HCT116 (cell line): Measurements from ENCODE around the gene NFAT5. TPM values are rescaled to one million over a fixed set of nuclear protein-coding genes. Genes with fewer than 3 reads are reported as not detected.

ENCODE experiments used
- ATAC-seq: fragments of 200-7000 bp; cut with Tn5 transposase; 2 replicates; pipeline ENCODE4 v1.9.1; 2020; ENCODE audit warnings: mild to moderate bottlenecking, moderate library complexity
- BruUV-seq: library from RNA; stranded (reverse); fragments of 400-500 nt; replicated peaks from 2 replicates; lab custom pipeline; 2021; lab: Mats Ljungman, UMichigan
- CTCF ChIA-PET: fragments of 300-600 bp; sonication (Branson Sonifier 250); formaldehyde crosslinking; loops from one replicate; lab custom pipeline; 2021; ENCODE audit warnings: antibody characterized with exemption; lab: Charles Lee
- POLR2A ChIA-PET: fragments of 300-600, 350-600 bp; sonication (Branson Sonifier 250); formaldehyde crosslinking; loops from one replicate; lab custom pipeline; 2021; ENCODE audit warnings: antibody characterized with exemption; lab: Charles Lee
- RAD21 ChIA-PET, 2 experiments: fragments of 300-600 bp; sonication (Branson Sonifier 250); formaldehyde crosslinking; loops; one replicate each; lab custom pipeline; 2023; ENCODE audit warnings: low total read pairs in 2 of 2; ENCODE audit not compliant: uncharacterized antibody in 2 of 2, unreplicated experiment in 2 of 2, low non-redundant PET in 1 of 2; lab: Charles Lee
- DNase-seq: peaks from one replicate; pipeline ENCODE4 v3.0.0-alpha.2; 2010; ENCODE audit warnings: low read depth, low spot score
- H2AFZ ChIP-seq: fragments of 200-600 bp; shearing (Covaris generic), sonication (generic); 2 replicates; pipeline ENCODE4 v1.6.1; 2017; ENCODE audit warnings: low read depth, mixed run types, mixed read lengths, antibody characterized with exemption, low read length; ENCODE audit not compliant: poor library complexity, severe bottlenecking
- H3K27ac ChIP-seq: 2 replicates; pipeline ENCODE4 v1.5.1; 2012; ENCODE audit warnings: low read depth, low read length
- H3K27me3 ChIP-seq: fragments of 200-600 bp; sonication (generic); 2 replicates; pipeline ENCODE4 v1.6.1; 2016; ENCODE audit warnings: mixed run types, low read length, mixed read lengths; ENCODE audit not compliant: insufficient read depth
- H3K36me3 ChIP-seq, 2 experiments: fragments of 200-500 bp in 1 of 2; fragments of 200-600 bp in 1 of 2; sonication (Bioruptor generic) in 1 of 2; sonication (generic) in 1 of 2; 2 replicates each; pipeline versions ENCODE4 v1.5.1 to v1.6.1; 2014 to 2016; ENCODE audit warnings: low read length in 2 of 2, inconsistent platforms in 1 of 2, mixed read lengths in 1 of 2, mixed run types in 1 of 2; ENCODE audit not compliant: insufficient read depth in 2 of 2, control insufficient read depth in 1 of 2
- H3K4me1 ChIP-seq, 2 experiments: fragments of 200-600 bp in 1 of 2; sonication (generic) in 1 of 2; 2 replicates each; pipeline versions ENCODE4 v1.5.1 to v1.6.1; 2012 to 2017; ENCODE audit warnings: low read length in 2 of 2, inconsistent platforms in 1 of 2, mild to moderate bottlenecking in 1 of 2, mixed read lengths in 1 of 2, mixed run types in 1 of 2, moderate library complexity in 1 of 2; ENCODE audit not compliant: insufficient read depth in 2 of 2, control insufficient read depth in 1 of 2
- H3K4me2 ChIP-seq: fragments of 200-600 bp; sonication (generic); 2 replicates; pipeline ENCODE4 v1.6.1; 2017; ENCODE audit warnings: mixed run types, low read length, mixed read lengths
- H3K4me3 ChIP-seq, 2 experiments: fragments of 200-600 bp in 1 of 2; sonication (generic) in 1 of 2; replicated peaks in 1 of 2; 2 replicates each; pipeline ENCODE4 v1.5.1; 2011 to 2016; ENCODE audit warnings: low read length in 2 of 2, control low read depth in 1 of 2, low read depth in 1 of 2, mild to moderate bottlenecking in 1 of 2, mixed read lengths in 1 of 2, mixed run types in 1 of 2
- H3K79me2 ChIP-seq: fragments of 200-600 bp; sonication (generic); 2 replicates; pipeline ENCODE4 v1.6.1; 2017; ENCODE audit warnings: mild to moderate bottlenecking, mixed run types, low read length, moderate library complexity, mixed read lengths; ENCODE audit not compliant: insufficient read depth
- H3K9ac ChIP-seq: fragments of 200-600 bp; sonication (generic); 2 replicates; pipeline ENCODE4 v1.6.1; 2016; ENCODE audit warnings: low read length, mixed read lengths
- H3K9me2 ChIP-seq: fragments of 200-600 bp; sonication (generic), shearing (Covaris generic); 2 replicates; pipeline ENCODE4 v1.6.1; 2017; ENCODE audit warnings: mixed run types, mild to moderate bottlenecking, moderate library complexity; ENCODE audit not compliant: insufficient read depth
- H3K9me3 ChIP-seq, 2 experiments: fragments of 200-500 bp in 1 of 2; fragments of 200-600 bp in 1 of 2; sonication (Bioruptor generic) in 1 of 2; sonication (generic) in 1 of 2; 2 replicates each; pipeline ENCODE4 v1.6.1; 2014 to 2017; ENCODE audit warnings: low read length in 2 of 2, mixed read lengths in 2 of 2, inconsistent platforms in 1 of 2, low read depth in 1 of 2, mild to moderate bottlenecking in 1 of 2, mixed run types in 1 of 2, moderate library complexity in 1 of 2; ENCODE audit not compliant: control insufficient read depth in 1 of 2, insufficient read depth in 1 of 2
- H4K20me1 ChIP-seq: fragments of 200-600 bp; sonication (generic), shearing (Covaris generic); 2 replicates; pipeline ENCODE4 v1.6.1; 2017; ENCODE audit warnings: mixed run types, mild to moderate bottlenecking, moderate library complexity; ENCODE audit not compliant: insufficient read depth
- ATF3 ChIP-seq: IDR thresholded peaks from 2 replicates; pipeline ENCODE4 v1.6.1; 2012
- CBX3 ChIP-seq: IDR thresholded peaks from 2 replicates; pipeline ENCODE4 v1.6.1; 2012; ENCODE audit warnings: low read depth
- CEBPB ChIP-seq: IDR thresholded peaks from 2 replicates; pipeline ENCODE4 v1.6.1; 2012; ENCODE audit warnings: low read depth
- EGR1 ChIP-seq: IDR thresholded peaks from 2 replicates; pipeline ENCODE4 v1.6.1; 2012; ENCODE audit warnings: low read depth
- ELF1 ChIP-seq: IDR thresholded peaks from 2 replicates; pipeline ENCODE4 v1.6.1; 2012; ENCODE audit warnings: low read depth, borderline replicate concordance
- EZH2 ChIP-seq: fragments of 200-600 bp; sonication (generic); IDR thresholded peaks from 2 replicates; pipeline ENCODE4 v1.6.1; 2017; ENCODE audit warnings: antibody characterized with exemption, mixed run types
- FOSL1 ChIP-seq: IDR thresholded peaks from 2 replicates; pipeline ENCODE4 v1.6.1; 2012; ENCODE audit warnings: low read depth
- JUND ChIP-seq: IDR thresholded peaks from 2 replicates; pipeline ENCODE4 v1.6.1; 2012
- POLR2A ChIP-seq: IDR thresholded peaks from 2 replicates; pipeline ENCODE4 v1.7.0; 2011; ENCODE audit warnings: borderline replicate concordance; ENCODE audit not compliant: insufficient read depth, insufficient read length; ENCODE audit errors: extremely low read depth
- POLR2AphosphoS5 ChIP-seq: IDR thresholded peaks from 2 replicates; pipeline ENCODE4 v1.6.1; 2011; ENCODE audit warnings: mild to moderate bottlenecking, low read depth, low read length, moderate library complexity
- SIN3A ChIP-seq: IDR thresholded peaks from 2 replicates; pipeline ENCODE4 v1.6.1; 2012; ENCODE audit warnings: low read depth
- SRF ChIP-seq: IDR thresholded peaks from 2 replicates; pipeline ENCODE4 v1.6.1; 2012; ENCODE audit warnings: low read depth
- TCF7L2 ChIP-seq: IDR thresholded peaks from 2 replicates; pipeline ENCODE4 v1.7.0; 2011; ENCODE audit warnings: borderline replicate concordance, inconsistent platforms; ENCODE audit not compliant: insufficient read depth, insufficient read length; ENCODE audit errors: extremely low read depth
- YY1 ChIP-seq: IDR thresholded peaks from 2 replicates; pipeline ENCODE4 v1.6.1; 2011; ENCODE audit warnings: low read length, low read depth, moderate library complexity, mild to moderate bottlenecking; ENCODE audit not compliant: insufficient replicate concordance; ENCODE audit errors: extremely low read depth
- ZBTB33 ChIP-seq: IDR thresholded peaks from 2 replicates; pipeline ENCODE4 v1.6.1; 2011; ENCODE audit warnings: mild to moderate bottlenecking, low read length, moderate library complexity; ENCODE audit not compliant: insufficient replicate concordance; ENCODE audit errors: extremely low read depth
- ZFX ChIP-seq: fragments of 450-650 bp; IDR thresholded peaks from 2 replicates; pipeline ENCODE4 v1.6.1; 2017
- ZNF274 ChIP-seq: fragments of 200-500 bp; sonication (Bioruptor generic); IDR thresholded peaks from 2 replicates; pipeline ENCODE4 v1.6.1; 2014; ENCODE audit warnings: mild to moderate bottlenecking, low read depth, low read length, inconsistent platforms
- intact Hi-C: fragments of 100-400 bp; cut with micrococcal nuclease; formaldehyde crosslinking; loops from 2 replicates; pipeline ENCODE4 v1.10.0; 2022
- total RNA-seq: library from RNA; stranded (reverse); gene quantifications from one replicate; pipeline ENCODE4 v1.2.1, GENCODE V29; 2021; ENCODE audit not compliant: unreplicated experiment
- TF ChIP-seq, protein P1 (sequence below): IDR thresholded peaks from 2 replicates; pipeline ENCODE4 v1.6.1; 2012
- TF ChIP-seq, protein P2 (sequence below), 3 experiments: fragments of 200-600 bp in 1 of 3; sonication (generic) in 1 of 3; IDR thresholded peaks in 2 of 3; conservative IDR thresholded peaks in 1 of 3; 2 replicates each; pipeline ENCODE4 v1.5.1; 2012 to 2017; ENCODE audit warnings: low read depth in 2 of 3, low read length in 2 of 3, antibody characterized with exemption in 1 of 3, borderline replicate concordance in 1 of 3, control low read depth in 1 of 3, mild to moderate bottlenecking in 1 of 3, mixed read lengths in 1 of 3, mixed run types in 1 of 3, moderate library complexity in 1 of 3; ENCODE audit not compliant: insufficient read depth in 1 of 3

NFAT5 gene
- total RNA-seq, 1 experiment from 2014 or later = 67.4 TPM

DNA sequence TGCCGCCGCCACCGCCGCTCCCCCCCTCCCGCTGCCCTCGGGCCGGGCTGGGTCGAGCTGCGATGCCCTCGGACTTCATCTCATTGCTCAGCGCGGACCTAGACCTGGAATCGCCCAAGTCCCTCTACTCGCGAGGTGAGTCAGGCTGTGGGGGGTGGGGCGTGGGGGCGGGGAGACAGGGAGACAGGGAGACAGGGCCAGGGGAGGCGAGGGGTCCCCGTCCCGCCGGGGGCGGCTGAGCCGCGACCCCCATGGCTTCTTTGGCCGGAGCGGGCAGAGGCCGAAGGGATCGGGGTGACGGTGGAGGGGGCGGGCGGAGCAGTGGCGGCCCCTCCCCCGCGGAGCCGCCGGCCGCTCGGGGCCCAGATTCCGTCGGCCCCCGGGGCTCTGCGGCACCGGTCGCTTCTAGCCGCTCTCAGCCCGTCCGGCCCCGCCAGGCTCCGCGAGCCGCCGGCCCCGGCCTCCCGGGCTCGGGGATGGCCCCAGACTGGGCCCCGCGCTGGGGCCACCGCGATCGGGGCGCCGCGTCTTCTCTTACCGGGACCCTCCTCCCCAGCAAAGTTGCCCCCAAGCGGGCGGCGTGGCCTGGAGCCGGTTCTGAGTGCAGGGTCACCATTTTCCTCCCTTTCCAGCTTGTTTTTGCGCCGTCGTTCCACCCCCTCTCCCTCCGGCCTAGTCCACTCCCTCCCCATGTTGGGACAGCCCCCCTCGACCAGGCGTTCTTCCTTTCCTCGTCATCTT lies 644 bp downstream of the NFAT5 start:
- CTCF ChIA-PET = no interaction called here
- ATAC-seq = peak; percentile 67
- POLR2A ChIA-PET = no interaction called here
- Histone ChIP-seq H3K9ac (peak overlapping the region; percentile 90), H4K20me1 (peaks cover 17% of the 10 kb centered on the region; the same call in 1 of the 2 replicates), H3K9me3 (no peaks in the 10 kb centered on the region), H3K27ac (peak overlapping the region; percentile 99), H3K4me3 (peak overlapping the region; percentile 78 to 91), H2AFZ (no peak overlapping the region), H3K79me2 (peaks cover 70% of the 10 kb centered on the region), H3K4me2 (peak overlapping the region; percentile 95), H3K36me3 (peaks cover 26 to 34% of the 10 kb centered on the region in 2 experiments), H3K4me1 (peaks cover 42 to 44% of the 10 kb centered on the region in 2 experiments), H3K9me2 (no peaks in the 10 kb centered on the region), H3K27me3 (no peaks in the 10 kb centered on the region)
- TF ChIP-seq, protein P1, sequence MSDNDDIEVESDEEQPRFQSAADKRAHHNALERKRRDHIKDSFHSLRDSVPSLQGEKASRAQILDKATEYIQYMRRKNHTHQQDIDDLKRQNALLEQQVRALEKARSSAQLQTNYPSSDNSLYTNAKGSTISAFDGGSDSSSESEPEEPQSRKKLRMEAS = 0 out of 2 replicates have a peak, but pooled peaks have one; percentile 7
- no peak; the same call in 1 of the 2 replicates for TF ChIP-seq SRF
- no peak for TF ChIP-seq TCF7L2
- TF ChIP-seq ELF1 = no peak
- TF ChIP-seq ATF3 = no peak
- TF ChIP-seq ZFX = peak; percentile 81
- TF ChIP-seq CBX3 = no peak
- no peak for TF ChIP-seq ZBTB33
- no peak for TF ChIP-seq FOSL1
- no peak for TF ChIP-seq EZH2
- TF ChIP-seq ZNF274 = no peak
- TF ChIP-seq SIN3A = peak; percentile 19; the same call in 1 of the 2 replicates
- peak; percentile 31; the same call in 1 of the 2 replicates for TF ChIP-seq POLR2AphosphoS5
- 0 out of 2 replicates have a peak, but pooled peaks have one; percentile 10 for TF ChIP-seq EGR1
- no peak for TF ChIP-seq JUND
- TF ChIP-seq CEBPB = no peak
- TF ChIP-seq YY1 = no peak
- TF ChIP-seq, protein P2, sequence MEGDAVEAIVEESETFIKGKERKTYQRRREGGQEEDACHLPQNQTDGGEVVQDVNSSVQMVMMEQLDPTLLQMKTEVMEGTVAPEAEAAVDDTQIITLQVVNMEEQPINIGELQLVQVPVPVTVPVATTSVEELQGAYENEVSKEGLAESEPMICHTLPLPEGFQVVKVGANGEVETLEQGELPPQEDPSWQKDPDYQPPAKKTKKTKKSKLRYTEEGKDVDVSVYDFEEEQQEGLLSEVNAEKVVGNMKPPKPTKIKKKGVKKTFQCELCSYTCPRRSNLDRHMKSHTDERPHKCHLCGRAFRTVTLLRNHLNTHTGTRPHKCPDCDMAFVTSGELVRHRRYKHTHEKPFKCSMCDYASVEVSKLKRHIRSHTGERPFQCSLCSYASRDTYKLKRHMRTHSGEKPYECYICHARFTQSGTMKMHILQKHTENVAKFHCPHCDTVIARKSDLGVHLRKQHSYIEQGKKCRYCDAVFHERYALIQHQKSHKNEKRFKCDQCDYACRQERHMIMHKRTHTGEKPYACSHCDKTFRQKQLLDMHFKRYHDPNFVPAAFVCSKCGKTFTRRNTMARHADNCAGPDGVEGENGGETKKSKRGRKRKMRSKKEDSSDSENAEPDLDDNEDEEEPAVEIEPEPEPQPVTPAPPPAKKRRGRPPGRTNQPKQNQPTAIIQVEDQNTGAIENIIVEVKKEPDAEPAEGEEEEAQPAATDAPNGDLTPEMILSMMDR (IDR thresholded peaks at IDR 0.05 in 2 of 3, conservative IDR thresholded peaks at IDR 0.05 in 1 of 3; ENCODE audit: borderline replicate concordance in 1 of 3, insufficient read depth in 1 of 3, low read depth in 2 of 3, low read length in 2 of 3) = no peak
- peak; percentile 4 for TF ChIP-seq POLR2A
- BruUV-seq = no TSS peak
- intact Hi-C loops = loop anchor here (5.0 kb wide), 1 partner anchor 169 kb away; no protein-coding TSS in a partner anchor
- DNase-seq = no peak
- RAD21 ChIA-PET = no interaction called here
